ENCODE measurements around the gene MRTFB.

DNA sequence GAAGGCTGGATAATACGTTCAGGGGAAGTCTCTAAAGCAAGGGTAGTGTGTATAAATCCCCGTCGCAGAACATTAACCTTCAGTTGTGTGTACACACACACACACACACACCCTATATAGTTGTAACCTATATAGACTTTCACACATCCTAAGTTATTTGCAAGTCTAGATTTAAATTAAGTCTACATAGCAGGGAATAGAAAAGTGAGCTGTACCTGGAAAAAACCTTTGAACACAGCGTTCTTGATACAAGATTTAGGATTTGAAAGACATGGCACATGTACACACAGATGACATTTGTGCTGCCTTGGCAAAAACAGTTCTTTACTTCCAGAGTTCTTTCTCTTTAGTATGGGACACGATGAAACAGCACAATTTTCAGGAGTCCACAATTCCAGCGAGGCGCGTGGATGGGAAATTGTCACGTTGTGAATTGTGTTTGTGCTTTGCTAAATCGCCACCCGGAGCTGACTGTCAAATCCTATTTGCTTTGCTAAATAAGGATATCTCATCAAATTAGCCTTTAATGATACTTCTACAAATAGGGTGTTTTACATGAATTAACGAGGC, 233.9 kb downstream of the MRTFB start:
- TF ChIP-seq, protein P1, sequence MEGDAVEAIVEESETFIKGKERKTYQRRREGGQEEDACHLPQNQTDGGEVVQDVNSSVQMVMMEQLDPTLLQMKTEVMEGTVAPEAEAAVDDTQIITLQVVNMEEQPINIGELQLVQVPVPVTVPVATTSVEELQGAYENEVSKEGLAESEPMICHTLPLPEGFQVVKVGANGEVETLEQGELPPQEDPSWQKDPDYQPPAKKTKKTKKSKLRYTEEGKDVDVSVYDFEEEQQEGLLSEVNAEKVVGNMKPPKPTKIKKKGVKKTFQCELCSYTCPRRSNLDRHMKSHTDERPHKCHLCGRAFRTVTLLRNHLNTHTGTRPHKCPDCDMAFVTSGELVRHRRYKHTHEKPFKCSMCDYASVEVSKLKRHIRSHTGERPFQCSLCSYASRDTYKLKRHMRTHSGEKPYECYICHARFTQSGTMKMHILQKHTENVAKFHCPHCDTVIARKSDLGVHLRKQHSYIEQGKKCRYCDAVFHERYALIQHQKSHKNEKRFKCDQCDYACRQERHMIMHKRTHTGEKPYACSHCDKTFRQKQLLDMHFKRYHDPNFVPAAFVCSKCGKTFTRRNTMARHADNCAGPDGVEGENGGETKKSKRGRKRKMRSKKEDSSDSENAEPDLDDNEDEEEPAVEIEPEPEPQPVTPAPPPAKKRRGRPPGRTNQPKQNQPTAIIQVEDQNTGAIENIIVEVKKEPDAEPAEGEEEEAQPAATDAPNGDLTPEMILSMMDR (conservative IDR thresholded peaks at IDR 0.05; ENCODE audit: low read depth, low read length) = no peak
- TF ChIP-seq EZH2 (IDR thresholded peaks at IDR 0.05; ENCODE audit: borderline replicate concordance, low read depth, low read length, poor library complexity, severe bottlenecking) = no peak
